ENCODE measurements around the gene APOC1. TPM values are rescaled to one million over a fixed set of nuclear protein-coding genes. Genes with fewer than 3 reads are reported as not detected.
A peak's percentile ranks its signal among the peaks of the same experiment; 100 is the strongest.

Gene APOC1
- polyA plus RNA-seq, 5 donors: 7.0 to 16.3 (median 13.2) TPM

DNA sequence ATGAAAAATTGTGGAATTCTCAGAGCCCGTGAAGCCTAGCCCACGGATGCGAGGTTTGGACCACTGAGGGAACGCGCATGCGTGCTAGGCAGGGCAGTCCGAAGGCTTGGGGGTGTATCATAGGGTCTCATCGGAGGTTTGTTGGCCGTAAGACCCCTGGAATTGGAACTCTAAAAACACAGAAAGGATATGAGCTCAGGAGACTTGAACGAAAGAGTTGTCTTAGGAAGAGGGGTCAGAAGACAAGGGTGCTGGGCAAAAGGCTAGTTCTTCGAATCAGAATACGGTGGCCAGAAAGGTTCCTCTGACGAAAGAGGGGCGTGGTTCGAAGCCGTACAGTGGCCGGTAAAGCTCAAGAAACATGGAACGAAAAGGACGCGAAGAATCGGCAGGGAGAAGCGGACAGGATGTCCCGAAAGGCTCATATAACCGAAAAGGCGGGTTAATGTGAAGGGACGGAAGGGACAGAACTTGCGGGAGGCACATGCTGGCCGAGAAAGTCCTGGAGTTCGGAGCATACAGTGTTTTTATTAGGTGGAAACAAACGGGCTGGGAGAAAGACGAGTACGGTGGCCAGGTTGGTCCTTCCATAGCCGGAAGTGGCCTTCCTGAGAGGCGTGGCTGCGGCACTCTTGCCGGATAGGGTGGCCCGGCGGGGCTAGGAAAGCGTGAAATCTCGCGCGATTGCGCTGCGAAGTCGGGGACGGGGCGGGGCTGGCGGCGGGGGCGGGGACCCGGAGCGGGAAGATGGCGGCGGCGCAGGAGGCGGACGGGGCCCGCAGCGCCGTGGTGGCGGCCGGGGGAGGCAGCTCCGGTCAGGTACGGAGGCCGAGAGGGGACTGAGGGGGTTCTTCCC lies 40.5 kb downstream of the APOC1 start, which contains the start of gene CLPTM1:
Gene CLPTM1, plus strand, starts transcription at position 732 of the 856 bp plus-strand sequence. Its CDS starts 16 bp downstream, at position 748.
- DNase-seq: peak; percentile 97 to 98

DNA sequence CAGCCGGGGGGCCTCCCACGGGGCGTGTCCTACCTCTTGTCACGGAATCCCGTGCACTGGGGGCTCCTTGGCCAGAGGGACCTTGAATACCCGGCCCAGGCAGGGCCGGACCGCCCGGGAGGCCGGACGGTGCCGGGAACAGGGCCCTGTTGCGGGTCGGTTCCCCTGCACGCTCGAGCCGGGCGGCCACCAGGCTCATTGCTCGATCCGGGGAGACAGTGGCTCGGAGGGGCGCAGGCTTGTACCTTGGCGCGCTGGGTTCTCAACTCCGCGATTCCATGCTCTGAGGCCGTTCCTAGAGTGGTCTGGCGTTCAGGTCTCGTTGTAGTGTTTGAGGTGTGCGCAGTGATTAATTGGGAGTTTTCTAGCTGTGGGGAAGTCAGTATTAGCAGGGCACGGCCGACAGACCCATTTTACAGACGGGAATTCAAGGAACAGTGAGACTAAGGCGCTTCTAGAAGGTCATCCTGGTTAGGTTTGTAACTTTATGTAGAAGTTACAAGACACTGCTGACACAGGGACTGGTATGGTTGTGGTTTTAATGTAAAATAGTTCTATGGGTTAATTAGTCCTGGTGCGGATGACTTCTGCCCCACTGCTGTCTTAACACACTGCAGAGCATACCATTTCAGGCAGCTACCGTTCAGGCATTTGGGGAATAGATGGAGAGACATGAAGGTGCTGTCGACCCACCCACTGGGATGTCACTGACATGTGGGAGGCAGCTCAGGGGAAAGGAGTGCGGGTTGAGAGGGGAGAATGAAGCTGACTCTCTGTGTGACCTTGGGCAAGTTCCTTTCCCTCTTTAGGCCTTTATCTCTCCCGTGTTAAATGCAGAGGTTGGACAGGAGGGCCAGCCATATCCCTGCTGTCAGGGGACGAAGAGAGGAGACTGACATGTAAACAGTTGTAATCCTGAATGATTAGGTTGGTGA lies 41.4 kb downstream of the APOC1 start:
- DNase-seq: no peak

DNA sequence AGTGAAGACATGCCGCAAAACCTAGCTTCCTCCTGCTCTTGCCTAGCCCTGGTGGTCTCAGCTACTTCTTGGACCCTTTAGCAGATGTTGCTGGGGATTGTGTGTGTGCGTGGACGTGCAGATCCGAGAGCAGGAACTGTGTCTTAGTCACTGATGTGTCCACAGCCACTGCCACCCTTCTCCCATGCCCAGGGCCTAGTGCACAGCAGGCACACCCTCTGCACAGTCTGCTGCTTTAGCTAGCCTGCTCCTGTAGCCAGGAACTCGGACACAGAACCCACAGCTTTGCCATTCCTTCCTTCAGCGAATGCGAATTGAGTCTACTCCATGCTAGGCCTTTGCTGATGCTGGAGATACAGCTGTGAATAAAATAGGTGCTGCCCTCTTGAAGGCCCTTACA lies 43.1 kb downstream of the APOC1 start:
- no peak for DNase-seq

DNA sequence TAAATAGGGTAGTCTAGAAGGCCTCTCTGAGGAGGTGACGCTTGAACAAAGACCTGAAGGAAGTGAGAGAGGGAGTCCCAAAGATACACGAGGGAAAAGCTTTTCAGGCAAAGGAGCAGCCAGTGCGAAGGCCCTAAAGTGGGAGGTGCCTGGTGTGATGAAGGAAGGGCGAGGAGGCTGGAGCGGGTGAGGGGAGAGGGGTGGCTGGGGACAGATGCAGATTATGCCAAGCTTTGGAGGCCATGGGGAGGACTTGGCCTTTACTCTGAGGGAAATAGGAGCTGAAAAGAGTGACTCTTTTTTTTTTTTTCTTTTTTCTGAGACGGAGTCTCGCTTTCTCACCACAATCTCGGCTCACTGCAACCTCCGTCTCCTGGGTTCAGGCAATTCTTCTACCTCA lies 43.7 kb downstream of the APOC1 start:
- DNase-seq: no peak

DNA sequence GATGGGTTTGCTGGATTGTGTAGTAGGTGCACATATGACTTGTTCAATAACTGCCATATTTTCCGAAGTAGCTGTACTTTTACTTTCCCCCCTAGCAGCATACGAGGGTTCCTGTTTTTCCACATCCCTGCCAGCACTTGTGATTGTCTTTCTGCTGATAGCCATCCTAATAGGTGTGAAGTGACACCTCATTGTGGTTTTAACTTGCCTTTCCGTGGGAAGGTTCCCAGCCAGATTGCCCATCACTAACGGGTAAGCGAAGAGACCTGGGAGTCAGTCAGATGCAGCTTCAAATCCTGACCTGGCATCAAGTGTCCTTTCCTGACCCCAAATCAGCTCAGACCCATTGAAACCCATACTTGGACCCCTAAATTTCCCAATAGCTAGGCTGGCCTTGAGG lies 45.3 kb downstream of the APOC1 start:
- no peak for DNase-seq

DNA sequence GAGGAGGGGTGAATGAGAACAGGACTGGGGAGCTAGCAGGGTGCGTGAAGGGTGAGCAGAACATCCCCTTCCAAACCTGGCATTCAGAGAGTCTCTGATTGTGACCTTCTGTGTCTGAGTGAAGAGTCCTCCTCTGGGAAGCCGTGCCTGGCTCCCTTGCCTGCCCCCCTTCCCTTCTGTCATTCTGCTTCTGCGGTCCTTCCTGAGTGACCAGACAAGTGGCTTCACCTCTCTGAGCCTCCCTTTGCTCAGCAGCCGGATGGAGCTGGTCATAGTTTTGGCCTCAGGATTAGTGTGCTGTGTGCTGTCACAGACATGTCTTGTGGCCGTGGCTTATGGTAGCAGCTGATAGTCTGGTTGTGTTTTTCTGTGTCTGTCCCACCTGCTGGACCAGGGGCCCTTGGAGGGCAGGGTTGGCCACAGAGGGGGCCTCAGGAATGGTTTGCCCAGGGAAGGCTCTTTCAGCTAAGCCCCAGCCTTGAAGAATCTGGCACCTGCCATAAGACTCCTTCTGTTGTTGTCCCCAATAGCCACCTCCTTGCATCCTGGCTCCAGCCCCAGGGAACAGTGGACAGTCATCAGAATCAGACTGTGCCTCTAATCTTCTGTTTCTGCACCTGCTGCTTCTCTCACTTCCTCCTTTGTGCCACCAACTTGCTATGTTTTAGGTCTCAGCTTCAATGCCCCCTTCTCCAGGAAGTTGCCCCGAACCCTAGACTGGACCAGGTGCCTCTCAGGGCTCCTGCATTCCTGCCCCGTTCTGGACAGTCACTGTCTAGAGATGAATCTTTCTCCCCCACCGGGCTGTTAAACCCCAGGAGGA lies 46.7 kb downstream of the APOC1 start:
- DNase-seq: no peak

DNA sequence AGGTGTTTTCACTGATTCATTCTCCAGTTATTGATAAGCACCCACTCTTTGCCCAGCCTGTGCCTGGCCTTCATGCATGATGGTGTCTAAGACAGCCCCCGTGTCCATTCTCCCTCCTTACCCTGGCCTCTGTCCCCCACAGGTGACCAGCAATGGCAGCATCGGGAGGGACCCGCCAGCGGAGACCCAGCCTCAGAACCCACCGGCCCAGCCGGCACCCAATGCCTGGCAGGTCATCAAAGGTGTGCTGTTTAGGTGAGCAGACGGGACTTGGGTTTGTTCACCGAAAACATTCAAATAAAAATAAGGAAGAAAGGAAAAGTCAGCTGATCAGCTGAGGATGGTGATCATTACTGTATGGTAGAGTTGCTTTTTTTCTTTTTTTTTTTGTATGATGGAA lies 47.4 kb downstream of the APOC1 start:
- no peak for DNase-seq

DNA sequence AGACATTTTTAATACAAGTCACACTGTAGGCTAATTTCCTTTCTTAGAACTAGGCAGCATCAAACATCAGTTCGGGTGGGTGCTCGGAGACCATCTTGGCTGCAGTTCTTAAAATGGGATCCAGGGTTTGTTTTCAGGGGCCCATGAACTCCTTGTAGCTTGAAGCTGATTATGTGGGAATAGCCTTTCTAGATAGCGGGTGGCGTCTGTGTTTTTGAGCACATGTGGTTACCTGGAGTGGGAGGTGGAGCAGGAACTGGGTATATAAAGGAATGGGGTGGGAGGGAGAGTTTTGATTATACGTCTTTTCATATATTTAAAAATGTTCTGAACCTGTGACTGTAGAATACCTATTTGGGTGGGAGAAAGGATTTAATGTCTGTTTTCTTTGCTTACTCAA lies 53.7 kb downstream of the APOC1 start:
- DNase-seq: no peak

DNA sequence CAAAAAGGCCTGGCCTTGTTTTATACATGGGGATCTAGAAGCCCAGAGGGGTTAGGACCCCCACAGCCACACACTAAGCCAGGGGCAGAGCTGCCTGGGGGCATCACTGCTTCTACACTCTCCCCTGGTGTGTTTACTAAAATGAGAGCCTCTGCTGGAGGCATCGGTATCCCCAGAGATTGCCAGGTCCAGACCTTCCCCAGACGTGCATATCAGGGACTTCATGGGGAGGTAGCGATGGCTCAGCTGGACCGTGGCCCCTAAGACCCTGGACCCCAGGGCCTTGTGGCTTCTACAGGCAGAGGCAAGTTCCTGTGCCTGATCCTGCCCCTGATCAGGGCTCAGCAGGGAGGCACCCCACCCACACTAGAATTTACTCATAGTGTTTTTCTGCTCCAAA lies 54.3 kb downstream of the APOC1 start:
- no peak for DNase-seq

Other genes with a start within 250 kb of the APOC1 start
- gene CEACAM19, start 243.1 kb upstream of the APOC1 start, polyA plus RNA-seq (ENCODE audit: insufficient read depth in 1 of 5, insufficient read length in 5 of 5, low replicate concordance in 1 of 5): 10 to 100 TPM; 10.7 to 23.9 (median 15.8) TPM
- not detected for gene CEACAM16, start 215.5 kb upstream of the APOC1 start, polyA plus RNA-seq (ENCODE audit: insufficient read depth in 1 of 5, insufficient read length in 5 of 5, low replicate concordance in 1 of 5)
- gene BCL3, start 165.9 kb upstream of the APOC1 start, polyA plus RNA-seq (ENCODE audit: insufficient read depth in 1 of 5, insufficient read length in 5 of 5, low replicate concordance in 1 of 5): 10 to 100 TPM in 4 of 5 donors, 1 to 10 TPM in 1; 7.8 to 17.7 (median 13.4) TPM
- gene CBLC, start 136.7 kb upstream of the APOC1 start, polyA plus RNA-seq (ENCODE audit: insufficient read depth in 1 of 5, insufficient read length in 5 of 5, low replicate concordance in 1 of 5): 1 to 10 TPM; 2.6 to 4.6 (median 4.3) TPM
- 100 to 1,000 TPM in 4 of 5 donors, 10 to 100 TPM in 1; 95.9 to 268 (median 141) TPM for gene BCAM, start 105.5 kb upstream of the APOC1 start, polyA plus RNA-seq (ENCODE audit: insufficient read depth in 1 of 5, insufficient read length in 5 of 5, low replicate concordance in 1 of 5)
- gene NECTIN2, start 68.3 kb upstream of the APOC1 start, polyA plus RNA-seq (ENCODE audit: insufficient read depth in 1 of 5, insufficient read length in 5 of 5, low replicate concordance in 1 of 5): 10 to 100 TPM; 65.3 to 86.5 (median 74.5) TPM
- gene TOMM40, start 23.4 kb upstream of the APOC1 start, polyA plus RNA-seq (ENCODE audit: insufficient read depth in 1 of 5, insufficient read length in 5 of 5, low replicate concordance in 1 of 5): 10 to 100 TPM; 29.9 to 51.4 (median 32.4) TPM
- gene APOE, start 8.8 kb upstream of the APOC1 start, polyA plus RNA-seq (ENCODE audit: insufficient read depth in 1 of 5, insufficient read length in 5 of 5, low replicate concordance in 1 of 5): 10 to 100 TPM; 19.3 to 55.8 (median 26.2) TPM
- under 1 TPM in 1 of 5 donors, not detected in 4; 0.30 TPM for gene APOC4, start 27.6 kb downstream of the APOC1 start, polyA plus RNA-seq (ENCODE audit: insufficient read depth in 1 of 5, insufficient read length in 5 of 5, low replicate concordance in 1 of 5)
- 1 to 10 TPM in 1 of 5 donors, under 1 TPM in 2, not detected in 2; 0.21 to 7.5 (median 0.25) TPM for gene APOC2, start 31.4 kb downstream of the APOC1 start, polyA plus RNA-seq (ENCODE audit: insufficient read depth in 1 of 5, insufficient read length in 5 of 5, low replicate concordance in 1 of 5)
- 10 to 100 TPM; 55.4 to 78.7 (median 67.1) TPM for gene CLPTM1, start 40.8 kb downstream of the APOC1 start, polyA plus RNA-seq (ENCODE audit: insufficient read depth in 1 of 5, insufficient read length in 5 of 5, low replicate concordance in 1 of 5)
- gene RELB, start 86.9 kb downstream of the APOC1 start, polyA plus RNA-seq (ENCODE audit: insufficient read depth in 1 of 5, insufficient read length in 5 of 5, low replicate concordance in 1 of 5): 1 to 10 TPM; 3.4 to 6.9 (median 4.7) TPM
- 10 to 100 TPM; 62.9 to 92.4 (median 82.9) TPM for gene CLASRP, start 124.4 kb downstream of the APOC1 start, polyA plus RNA-seq (ENCODE audit: insufficient read depth in 1 of 5, insufficient read length in 5 of 5, low replicate concordance in 1 of 5)
- gene ZNF296, start 161.9 kb downstream of the APOC1 start, polyA plus RNA-seq (ENCODE audit: insufficient read depth in 1 of 5, insufficient read length in 5 of 5, low replicate concordance in 1 of 5): 1 to 10 TPM in 2 of 5 donors, under 1 TPM in 3; 0.39 to 2.0 (median 0.93) TPM
- 10 to 100 TPM; 17.0 to 24.9 (median 21.5) TPM for gene GEMIN7, start 164.7 kb downstream of the APOC1 start, polyA plus RNA-seq (ENCODE audit: insufficient read depth in 1 of 5, insufficient read length in 5 of 5, low replicate concordance in 1 of 5)
- gene PPP1R37, start 178.6 kb downstream of the APOC1 start, polyA plus RNA-seq (ENCODE audit: insufficient read depth in 1 of 5, insufficient read length in 5 of 5, low replicate concordance in 1 of 5): 10 to 100 TPM; 15.1 to 31.4 (median 21.0) TPM
- under 1 TPM; 0.10 to 0.19 (median 0.12) TPM for gene NKPD1, start 246.4 kb downstream of the APOC1 start, polyA plus RNA-seq (ENCODE audit: insufficient read depth in 1 of 5, insufficient read length in 5 of 5, low replicate concordance in 1 of 5)

Data from right lung (tissue), 5 donors.